CD4-positive, alpha-beta T cell treated with Interleukin-2 at 100 ng/mL for 4 hours (primary cell): ENCODE measurements around the gene NNAT.

ENCODE experiments used
- DNase-seq: peaks from one replicate; pipeline ENCODE4 v3.0.0-alpha.2; 2020; ENCODE audit warnings: low spot score

The NNAT gene

GRCh38 chr20:37503256-37503927 is 17.7 kb upstream of the NNAT start:
- DNase-seq: no peak

- no peak for DNase-seq
Measured at GRCh38 chr20:37504404-37505096, 16.5 kb upstream of the NNAT start.

GRCh38 chr20:37505263-37506151 is 15.5 kb upstream of the NNAT start:
- DNase-seq: no peak

- DNase-seq: no peak
Measured at GRCh38 chr20:37506152-37506725, 14.8 kb upstream of the NNAT start.

GRCh38 chr20:37510226-37510625 is 10.8 kb upstream of the NNAT start:
- no peak for DNase-seq

GRCh38 chr20:37511610-37512275 is 9.3 kb upstream of the NNAT start:
- no peak for DNase-seq

- no peak for DNase-seq
Measured at GRCh38 chr20:37513779-37514359, 7.2 kb upstream of the NNAT start.

GRCh38 chr20:37515876-37516275 is 5.2 kb upstream of the NNAT start:
- DNase-seq: no peak

GRCh38 chr20:37516811-37517750 is 4.0 kb upstream of the NNAT start:
- no peak for DNase-seq

GRCh38 chr20:37518059-37518458 is 3.0 kb upstream of the NNAT start:
- DNase-seq: no peak

GRCh38 chr20:37518606-37519507 is 2.2 kb upstream of the NNAT start:
- no peak for DNase-seq

GRCh38 chr20:37519508-37520418 is 1.3 kb upstream of the NNAT start:
- DNase-seq: no peak

GRCh38 chr20:37520419-37520955 is 563 bp upstream of the NNAT start:
- DNase-seq: no peak

GRCh38 chr20:37522260-37523011 is 1.4 kb downstream of the NNAT start:
- DNase-seq: no peak

- DNase-seq: no peak
Measured at GRCh38 chr20:37523012-37523391, 2.0 kb downstream of the NNAT start.

- DNase-seq: no peak
Measured at GRCh38 chr20:37523911-37524700, 3.1 kb downstream of the NNAT start.
